ENCODE data around the gene RPL41. TPM values are rescaled to one million over a fixed set of nuclear protein-coding genes. Genes with fewer than 3 reads are reported as not detected.

The RPL41 gene
- total and polyA plus RNA-seq, 12 donors, result 475 to 5,263 (median 2,004) TPM

- no peak for ATAC-seq
- peak overlapping the region in 1 of 10 donors; percentile 3 for H3K27ac ChIP-seq
- WGBS, 2 donors, result 100% methylated on average over 1 of the region's 1 CpG
- no peak for DNase-seq
- no peaks in the 10 kb centered on the region for H3K36me3 ChIP-seq
- intact Hi-C loops (cut with DNase I), result loop anchor here in 1 of 10 donors (5.0 kb wide), 1 partner anchor 39 kb away; the partner anchor contains the start of genes RPL41 and ZC3H10
- peaks cover 0 to 23% (median 18%) of the 10 kb centered on the region in 9 donors for H3K4me1 ChIP-seq
- TF ChIP-seq CTCF (IDR thresholded peaks at IDR 0.05), result no peak
- H3K27me3 ChIP-seq, result peaks cover 0 to 32% (median 9%) of the 10 kb centered on the region in 7 donors
- H3K9me3 ChIP-seq, result no peaks in the 10 kb centered on the region
- H3K4me3 ChIP-seq, result peak overlapping the region in 3 of 10 donors; percentile 55 to 70 (median 61)
Observed at GRCh38 chr12:56078427-56078826, 38.0 kb upstream of the RPL41 start.

DNA sequence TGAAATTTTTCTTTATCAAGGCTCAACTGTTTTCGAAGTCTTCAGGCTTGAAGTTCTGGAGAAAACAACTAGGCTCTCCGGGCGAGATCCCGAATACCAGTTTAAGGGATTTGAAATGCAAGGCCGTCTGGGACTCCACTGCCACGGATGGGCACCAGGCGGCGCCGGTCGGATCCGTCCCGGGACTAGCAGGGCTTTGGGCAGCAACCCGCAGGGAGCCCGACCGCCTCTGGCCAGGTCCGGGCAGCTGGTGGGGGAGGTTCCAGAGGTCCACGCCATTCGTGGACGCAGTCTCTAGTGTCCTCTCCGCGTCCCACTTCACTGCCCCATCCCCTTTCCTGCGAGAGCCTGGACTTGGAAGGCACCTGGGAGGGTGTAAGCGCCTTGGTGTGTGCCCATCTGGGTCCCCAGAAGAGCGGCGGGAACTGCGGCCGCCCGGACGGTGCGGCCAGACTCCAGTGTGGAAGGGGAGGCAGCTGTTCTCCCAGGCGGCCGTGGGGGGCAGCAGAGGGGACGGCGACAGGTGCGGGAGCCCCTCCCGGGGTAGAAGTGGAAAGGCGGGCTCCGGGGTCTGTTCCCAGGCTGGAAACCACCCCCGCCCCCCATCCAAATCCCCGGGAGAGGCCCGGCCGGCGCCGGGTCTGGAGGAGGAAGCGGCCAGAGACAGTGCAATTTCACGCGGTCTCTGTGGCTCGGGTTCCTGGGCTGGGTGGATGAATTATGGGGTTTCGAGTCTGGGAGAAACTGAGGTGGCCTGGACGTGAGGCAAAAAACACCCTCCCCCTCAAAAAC is 37.3 kb upstream of the RPL41 start:
- peak; percentile 52 to 79 (median 68) for TF ChIP-seq CTCF (IDR thresholded peaks at IDR 0.05)
- intact Hi-C loops (cut with DNase I), result loop anchor here in 2 of 10 donors (1.0 to 5.0 kb wide), 2 partner anchors 25 to 38 kb away; partner anchors contain the start of genes PA2G4 (in 2 of the 2), RPL41 (in 1 of the 2) and ZC3H10 (in 1 of the 2)
- H3K4me1 ChIP-seq, result peaks cover 0 to 23% (median 18%) of the 10 kb centered on the region in 9 donors
- no peaks in the 10 kb centered on the region for H3K36me3 ChIP-seq
- H3K9me3 ChIP-seq, result no peaks in the 10 kb centered on the region
- ATAC-seq (peak; percentile 83 to 94 (median 89)), DNase-seq (peak; percentile 81 to 86)
- peak overlapping the region in 9 of 10 donors; percentile 3 to 55 (median 41) for H3K27ac ChIP-seq
- H3K4me3 ChIP-seq, result peak overlapping the region; percentile 19 to 70 (median 56)
- peaks cover 0 to 32% (median 9%) of the 10 kb centered on the region in 7 donors for H3K27me3 ChIP-seq
- 1 to 2% methylated on average over 50 of the region's 50 CpGs for WGBS, 2 donors

DNA sequence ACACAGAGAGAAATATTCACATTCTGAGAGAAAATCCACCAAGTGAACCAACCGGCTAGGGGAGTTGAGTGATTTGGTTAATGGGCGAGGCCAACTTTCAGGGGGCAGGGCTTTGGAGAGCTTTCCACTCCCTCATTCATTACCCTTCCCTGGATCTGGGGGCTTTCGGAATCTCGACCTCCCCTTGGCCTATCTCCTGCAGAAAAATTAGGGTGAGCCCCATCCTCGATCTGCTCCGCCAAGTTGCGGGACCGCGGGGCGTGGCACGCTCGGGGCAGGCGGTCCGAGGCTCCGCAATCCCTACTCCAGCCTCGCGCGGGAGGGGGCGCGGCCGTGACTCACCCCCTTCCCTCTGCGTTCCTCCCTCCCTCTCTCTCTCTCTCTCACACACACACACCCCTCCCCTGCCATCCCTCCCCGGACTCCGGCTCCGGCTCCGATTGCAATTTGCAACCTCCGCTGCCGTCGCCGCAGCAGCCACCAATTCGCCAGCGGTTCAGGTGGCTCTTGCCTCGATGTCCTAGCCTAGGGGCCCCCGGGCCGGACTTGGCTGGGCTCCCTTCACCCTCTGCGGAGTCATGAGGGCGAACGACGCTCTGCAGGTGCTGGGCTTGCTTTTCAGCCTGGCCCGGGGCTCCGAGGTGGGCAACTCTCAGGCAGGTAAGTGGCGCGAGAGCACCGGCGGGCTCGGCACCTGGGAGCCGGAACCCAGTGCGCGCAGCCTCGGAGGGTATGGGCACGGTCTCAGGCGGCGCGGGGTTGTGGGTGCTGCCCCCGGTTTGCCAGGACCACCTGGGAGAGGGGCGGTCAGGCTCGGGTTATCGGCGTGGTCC is 36.5 kb upstream of the RPL41 start, which contains the start of gene ERBB3:
Gene ERBB3, plus strand, starts transcription at position 443 of the 833 bp plus-strand sequence. Its CDS starts 136 bp downstream, at position 579.
- Histone ChIP-seq H3K27ac (peak within 1 kb of the TSS in 9 of 10 donors; percentile 3 to 55 (median 41)), H3K36me3 (no peaks in the 10 kb centered on the region), H3K4me3 (peak within 1 kb of the TSS; percentile 19 to 70 (median 56)), H3K9me3 (no peaks in the 10 kb centered on the region), H3K4me1 (peaks cover 0 to 23% (median 18%) of the 10 kb centered on the region in 9 donors), H3K27me3 (peaks cover 0 to 32% (median 9%) of the 10 kb centered on the region in 7 donors)
- ATAC-seq, result peak; percentile 61 to 91 (median 76)
- intact Hi-C loops (cut with DNase I), result loop anchor here in 2 of 10 donors (1.0 to 5.0 kb wide), 2 partner anchors 24 to 37 kb away; partner anchors contain the start of genes PA2G4 (in 2 of the 2), RPL41 (in 1 of the 2) and ZC3H10 (in 1 of the 2)
- peak; percentile 32 to 57 for DNase-seq
- WGBS, 2 donors, result 2% methylated on average over 56 to 59 of the region's 59 CpGs
- TF ChIP-seq CTCF (IDR thresholded peaks at IDR 0.05), result no peak

Data from heart right ventricle (tissue), 16 donors.